HCT116 (cell line): ENCODE data around the gene CCDC87. TPM values are rescaled to one million over a fixed set of nuclear protein-coding genes. Genes with fewer than 3 reads are reported as not detected.

Experiments used
- ATAC-seq: fragments of 200-7000 bp; cut with Tn5 transposase; 2 replicates; pipeline ENCODE4 v1.9.1; 2020; ENCODE audit warnings: mild to moderate bottlenecking, moderate library complexity
- BruUV-seq: library from RNA; stranded (reverse); fragments of 400-500 nt; replicated peaks from 2 replicates; lab custom pipeline; 2021; lab: Mats Ljungman, UMichigan
- CTCF ChIA-PET: fragments of 300-600 bp; sonication (Branson Sonifier 250); formaldehyde crosslinking; loops from one replicate; lab custom pipeline; 2021; ENCODE audit warnings: antibody characterized with exemption; lab: Charles Lee
- POLR2A ChIA-PET: fragments of 300-600, 350-600 bp; sonication (Branson Sonifier 250); formaldehyde crosslinking; loops from one replicate; lab custom pipeline; 2021; ENCODE audit warnings: antibody characterized with exemption; lab: Charles Lee
- RAD21 ChIA-PET, 2 experiments: fragments of 300-600 bp; sonication (Branson Sonifier 250); formaldehyde crosslinking; loops; one replicate each; lab custom pipeline; 2023; ENCODE audit warnings: low total read pairs in 2 of 2; ENCODE audit not compliant: uncharacterized antibody in 2 of 2, unreplicated experiment in 2 of 2, low non-redundant PET in 1 of 2; lab: Charles Lee
- DNase-seq: peaks from one replicate; pipeline ENCODE4 v3.0.0-alpha.2; 2010; ENCODE audit warnings: low read depth, low spot score
- H2AFZ ChIP-seq: fragments of 200-600 bp; shearing (Covaris generic), sonication (generic); 2 replicates; pipeline ENCODE4 v1.6.1; 2017; ENCODE audit warnings: low read depth, mixed run types, mixed read lengths, antibody characterized with exemption, low read length; ENCODE audit not compliant: poor library complexity, severe bottlenecking
- H3K27ac ChIP-seq: 2 replicates; pipeline ENCODE4 v1.5.1; 2012; ENCODE audit warnings: low read depth, low read length
- H3K27me3 ChIP-seq: fragments of 200-600 bp; sonication (generic); 2 replicates; pipeline ENCODE4 v1.6.1; 2016; ENCODE audit warnings: mixed run types, low read length, mixed read lengths; ENCODE audit not compliant: insufficient read depth
- H3K36me3 ChIP-seq, 2 experiments: fragments of 200-500 bp in 1 of 2; fragments of 200-600 bp in 1 of 2; sonication (Bioruptor generic) in 1 of 2; sonication (generic) in 1 of 2; 2 replicates each; pipeline versions ENCODE4 v1.5.1 to v1.6.1; 2014 to 2016; ENCODE audit warnings: low read length in 2 of 2, inconsistent platforms in 1 of 2, mixed read lengths in 1 of 2, mixed run types in 1 of 2; ENCODE audit not compliant: insufficient read depth in 2 of 2, control insufficient read depth in 1 of 2
- H3K4me1 ChIP-seq, 2 experiments: fragments of 200-600 bp in 1 of 2; sonication (generic) in 1 of 2; 2 replicates each; pipeline versions ENCODE4 v1.5.1 to v1.6.1; 2012 to 2017; ENCODE audit warnings: low read length in 2 of 2, inconsistent platforms in 1 of 2, mild to moderate bottlenecking in 1 of 2, mixed read lengths in 1 of 2, mixed run types in 1 of 2, moderate library complexity in 1 of 2; ENCODE audit not compliant: insufficient read depth in 2 of 2, control insufficient read depth in 1 of 2
- H3K4me2 ChIP-seq: fragments of 200-600 bp; sonication (generic); 2 replicates; pipeline ENCODE4 v1.6.1; 2017; ENCODE audit warnings: mixed run types, low read length, mixed read lengths
- H3K4me3 ChIP-seq, 2 experiments: fragments of 200-600 bp in 1 of 2; sonication (generic) in 1 of 2; replicated peaks in 1 of 2; 2 replicates each; pipeline ENCODE4 v1.5.1; 2011 to 2016; ENCODE audit warnings: low read length in 2 of 2, control low read depth in 1 of 2, low read depth in 1 of 2, mild to moderate bottlenecking in 1 of 2, mixed read lengths in 1 of 2, mixed run types in 1 of 2
- H3K79me2 ChIP-seq: fragments of 200-600 bp; sonication (generic); 2 replicates; pipeline ENCODE4 v1.6.1; 2017; ENCODE audit warnings: mild to moderate bottlenecking, mixed run types, low read length, moderate library complexity, mixed read lengths; ENCODE audit not compliant: insufficient read depth
- H3K9ac ChIP-seq: fragments of 200-600 bp; sonication (generic); 2 replicates; pipeline ENCODE4 v1.6.1; 2016; ENCODE audit warnings: low read length, mixed read lengths
- H3K9me2 ChIP-seq: fragments of 200-600 bp; sonication (generic), shearing (Covaris generic); 2 replicates; pipeline ENCODE4 v1.6.1; 2017; ENCODE audit warnings: mixed run types, mild to moderate bottlenecking, moderate library complexity; ENCODE audit not compliant: insufficient read depth
- H3K9me3 ChIP-seq, 2 experiments: fragments of 200-500 bp in 1 of 2; fragments of 200-600 bp in 1 of 2; sonication (Bioruptor generic) in 1 of 2; sonication (generic) in 1 of 2; 2 replicates each; pipeline ENCODE4 v1.6.1; 2014 to 2017; ENCODE audit warnings: low read length in 2 of 2, mixed read lengths in 2 of 2, inconsistent platforms in 1 of 2, low read depth in 1 of 2, mild to moderate bottlenecking in 1 of 2, mixed run types in 1 of 2, moderate library complexity in 1 of 2; ENCODE audit not compliant: control insufficient read depth in 1 of 2, insufficient read depth in 1 of 2
- H4K20me1 ChIP-seq: fragments of 200-600 bp; sonication (generic), shearing (Covaris generic); 2 replicates; pipeline ENCODE4 v1.6.1; 2017; ENCODE audit warnings: mixed run types, mild to moderate bottlenecking, moderate library complexity; ENCODE audit not compliant: insufficient read depth
- ATF3 ChIP-seq: IDR thresholded peaks from 2 replicates; pipeline ENCODE4 v1.6.1; 2012
- CBX3 ChIP-seq: IDR thresholded peaks from 2 replicates; pipeline ENCODE4 v1.6.1; 2012; ENCODE audit warnings: low read depth
- CEBPB ChIP-seq: IDR thresholded peaks from 2 replicates; pipeline ENCODE4 v1.6.1; 2012; ENCODE audit warnings: low read depth
- EGR1 ChIP-seq: IDR thresholded peaks from 2 replicates; pipeline ENCODE4 v1.6.1; 2012; ENCODE audit warnings: low read depth
- ELF1 ChIP-seq: IDR thresholded peaks from 2 replicates; pipeline ENCODE4 v1.6.1; 2012; ENCODE audit warnings: low read depth, borderline replicate concordance
- EZH2 ChIP-seq: fragments of 200-600 bp; sonication (generic); IDR thresholded peaks from 2 replicates; pipeline ENCODE4 v1.6.1; 2017; ENCODE audit warnings: antibody characterized with exemption, mixed run types
- JUND ChIP-seq: IDR thresholded peaks from 2 replicates; pipeline ENCODE4 v1.6.1; 2012
- REST ChIP-seq: IDR thresholded peaks from 2 replicates; pipeline ENCODE4 v1.6.1; 2012; ENCODE audit warnings: low read depth
- SP1 ChIP-seq: IDR thresholded peaks from 2 replicates; pipeline ENCODE4 v1.6.1; 2012; ENCODE audit warnings: low read depth
- YY1 ChIP-seq: IDR thresholded peaks from 2 replicates; pipeline ENCODE4 v1.6.1; 2011; ENCODE audit warnings: low read length, low read depth, moderate library complexity, mild to moderate bottlenecking; ENCODE audit not compliant: insufficient replicate concordance; ENCODE audit errors: extremely low read depth
- intact Hi-C: fragments of 100-400 bp; cut with micrococcal nuclease; formaldehyde crosslinking; loops from 2 replicates; pipeline ENCODE4 v1.10.0; 2022
- total RNA-seq: library from RNA; stranded (reverse); gene quantifications from one replicate; pipeline ENCODE4 v1.2.1, GENCODE V29; 2021; ENCODE audit not compliant: unreplicated experiment

The CCDC87 gene
- total RNA-seq, 1 experiment from 2014 or later: 0.39 TPM

- no peak overlapping the region for H3K4me3 ChIP-seq
- no peak overlapping the region for H3K4me2 ChIP-seq
- DNase-seq (no peak), ATAC-seq (no peak)
- no peak overlapping the region for H3K27ac ChIP-seq
- POLR2A ChIA-PET: interaction anchor here (0.8 to 1.6 kb wide), 2 partner anchors 10 to 11 kb away, joined by 3 to 7 read pairs; partner anchors contain the start of genes RBM14 and RBM4
- H3K4me1 ChIP-seq: no peaks in the 10 kb centered on the region
- intact Hi-C loops: no loop called here
- no peak for TF ChIP-seq CEBPB
- TF ChIP-seq SP1: no peak
- no peak for TF ChIP-seq ELF1
- no peak for TF ChIP-seq REST
- TF ChIP-seq ATF3: no peak
- no peak for TF ChIP-seq JUND
- no peak for TF ChIP-seq CBX3
- TF ChIP-seq YY1: no peak
- no peak for TF ChIP-seq EGR1
- no peak for TF ChIP-seq EZH2
- BruUV-seq: no TSS peak
- H3K9me2 ChIP-seq: no peaks in the 10 kb centered on the region
- peaks cover 59 to 81% of the 10 kb centered on the region in 2 experiments for H3K36me3 ChIP-seq
- H3K9me3 ChIP-seq: no peaks in the 10 kb centered on the region
- RAD21 ChIA-PET: no interaction called here
- H2AFZ ChIP-seq: no peak overlapping the region
- no peak overlapping the region for H3K9ac ChIP-seq
- H3K79me2 ChIP-seq: peaks cover 100% of the 10 kb centered on the region
- no peaks in the 10 kb centered on the region for H3K27me3 ChIP-seq
- peaks cover 35% of the 10 kb centered on the region; the same call in 1 of the 2 replicates for H4K20me1 ChIP-seq
- CTCF ChIA-PET: no interaction called here
Observed at GRCh38 chr11:66628061-66628603, 35.3 kb upstream of the CCDC87 start.
